GM18907 (cell line): ENCODE results near the gene TBC1D9.
A peak's percentile ranks its signal among the peaks of the same experiment; 100 is the strongest.

Experiments
- ATAC-seq: cut with Tn5 transposase; IDR thresholded peaks from one replicate; pipeline ENCODE4 v1.9.1; 2021; ENCODE audit warnings: mild to moderate bottlenecking, moderate library complexity; ENCODE audit not compliant: unreplicated experiment

The TBC1D9 gene

DNA sequence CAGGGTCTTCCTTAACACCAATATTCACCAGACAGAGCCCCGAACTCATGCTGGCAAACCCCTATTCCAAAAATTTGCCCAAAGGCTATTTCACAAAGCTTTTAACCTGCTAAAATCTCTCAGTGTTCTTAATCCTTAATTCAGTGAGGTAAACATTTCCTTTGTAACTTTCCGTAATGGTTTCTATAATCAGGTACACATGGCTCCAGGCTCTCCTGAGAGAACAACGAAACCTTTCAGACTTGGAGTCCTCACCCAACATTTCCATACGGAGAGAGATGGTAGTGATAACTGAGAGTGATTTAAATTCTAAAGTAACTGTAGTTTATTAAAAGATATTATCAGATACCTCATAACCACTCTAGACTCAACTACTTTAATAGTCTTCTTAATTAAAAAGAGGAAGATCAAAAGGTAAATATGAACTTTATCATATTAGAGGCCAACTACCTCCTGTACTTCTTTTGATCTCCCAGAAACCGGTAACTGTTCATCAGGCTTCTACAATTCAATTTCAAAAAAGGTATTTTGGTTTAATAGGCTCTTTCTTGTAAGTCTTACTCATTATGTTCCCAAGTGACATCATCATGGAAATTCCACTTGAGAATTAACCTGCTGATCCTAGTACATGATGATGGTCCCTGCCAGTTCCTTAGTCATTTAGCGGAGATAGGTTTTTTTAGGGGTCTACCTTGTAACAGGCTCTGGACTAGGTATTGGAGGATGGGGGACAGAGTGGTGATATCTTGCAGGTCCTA, 96.1 kb downstream of the TBC1D9 start:
- no peak for ATAC-seq

- no peak for ATAC-seq
Observed at GRCh38 chr4:140654495-140654814, 101.7 kb downstream of the TBC1D9 start.

DNA sequence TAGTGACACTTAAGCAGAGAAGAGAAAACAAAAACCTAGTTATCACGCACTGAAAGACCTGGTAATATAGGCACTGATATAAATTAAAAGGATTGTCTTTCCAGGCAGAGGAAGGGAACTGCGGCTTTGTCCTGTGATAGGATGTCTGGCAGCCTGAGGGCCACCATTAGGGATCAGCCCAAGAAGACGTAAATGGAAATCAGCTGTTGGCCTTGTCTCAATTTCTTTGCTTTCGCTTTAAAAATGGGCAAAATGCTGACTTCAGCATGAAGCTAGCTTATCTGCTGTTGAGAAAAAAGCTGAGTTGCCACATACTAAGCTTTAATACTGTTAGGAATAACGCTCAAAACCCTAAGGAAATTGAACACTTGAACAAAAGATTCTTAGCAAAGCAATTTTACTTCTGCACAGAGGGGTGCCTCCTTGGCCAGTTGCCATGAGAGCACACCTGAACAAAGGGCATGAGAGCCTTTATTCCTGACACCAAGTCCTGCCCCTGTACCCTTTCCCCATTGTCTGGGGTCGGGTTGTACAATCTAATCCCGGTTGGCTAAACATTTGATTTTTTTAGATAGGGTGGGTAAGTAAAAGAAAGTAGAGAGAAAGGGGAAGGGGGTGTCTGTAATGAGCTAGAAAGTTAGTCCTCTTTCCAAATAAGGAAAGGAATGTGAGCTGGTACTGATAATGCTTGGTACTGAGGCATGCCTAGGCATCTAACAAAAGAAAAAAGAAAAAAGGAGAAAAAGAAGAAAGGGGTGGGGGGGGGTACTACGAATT, 102.3 kb downstream of the TBC1D9 start:
- ATAC-seq, result no peak

GRCh38 chr4:140652601-140653000, 103.6 kb downstream of the TBC1D9 start:
- no peak for ATAC-seq

DNA sequence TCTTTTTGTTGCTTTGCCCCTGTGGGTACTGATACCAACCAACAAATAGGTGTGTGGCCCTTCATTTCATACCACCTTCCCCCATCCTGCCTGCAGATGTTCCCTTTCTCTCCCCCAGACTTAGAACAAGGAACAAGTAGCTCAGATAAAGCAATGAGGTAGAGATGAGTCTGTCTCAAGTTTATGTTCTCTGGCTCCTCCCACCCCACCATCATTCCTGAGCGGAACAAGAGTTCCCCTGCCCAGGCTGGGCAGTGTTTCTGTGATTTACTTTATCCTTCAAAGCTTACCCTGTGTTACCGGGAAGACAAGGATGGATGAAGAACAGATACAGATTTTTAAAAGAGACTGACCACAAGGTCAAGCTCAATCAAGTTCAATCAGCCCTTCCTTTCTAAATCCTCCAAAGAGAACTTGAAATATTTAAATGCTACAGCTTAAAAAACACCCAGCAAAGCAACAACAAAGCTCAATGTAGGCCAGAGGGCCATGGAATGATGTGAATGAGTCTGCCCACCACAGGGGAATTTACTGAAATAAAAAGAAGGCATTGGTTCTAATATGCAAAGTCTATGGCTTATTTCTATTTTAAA, 107.4 kb downstream of the TBC1D9 start:
- no peak for ATAC-seq

- ATAC-seq, result no peak
Observed at GRCh38 chr4:140645614-140646412, 110.4 kb downstream of the TBC1D9 start.

DNA sequence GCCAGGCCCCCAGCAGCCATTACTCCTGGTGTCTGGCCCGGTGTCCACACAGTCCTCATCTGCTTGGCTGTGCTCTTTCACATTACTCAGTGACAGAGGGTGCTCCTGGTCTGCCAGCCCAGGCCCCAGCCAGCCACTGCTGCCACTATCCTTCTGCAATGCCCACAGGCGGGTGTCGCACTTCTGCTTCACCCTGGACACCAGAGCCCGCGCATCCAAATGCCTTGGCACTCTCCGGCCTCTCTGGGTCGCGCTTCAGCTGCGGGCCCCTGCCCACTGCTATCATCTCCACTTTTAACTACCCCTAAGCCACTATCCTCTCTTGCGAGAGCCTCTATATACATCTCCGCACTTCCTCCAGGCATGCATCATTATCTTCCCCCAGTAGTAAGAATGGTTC, 111.0 kb downstream of the TBC1D9 start:
- ATAC-seq, result no peak

DNA sequence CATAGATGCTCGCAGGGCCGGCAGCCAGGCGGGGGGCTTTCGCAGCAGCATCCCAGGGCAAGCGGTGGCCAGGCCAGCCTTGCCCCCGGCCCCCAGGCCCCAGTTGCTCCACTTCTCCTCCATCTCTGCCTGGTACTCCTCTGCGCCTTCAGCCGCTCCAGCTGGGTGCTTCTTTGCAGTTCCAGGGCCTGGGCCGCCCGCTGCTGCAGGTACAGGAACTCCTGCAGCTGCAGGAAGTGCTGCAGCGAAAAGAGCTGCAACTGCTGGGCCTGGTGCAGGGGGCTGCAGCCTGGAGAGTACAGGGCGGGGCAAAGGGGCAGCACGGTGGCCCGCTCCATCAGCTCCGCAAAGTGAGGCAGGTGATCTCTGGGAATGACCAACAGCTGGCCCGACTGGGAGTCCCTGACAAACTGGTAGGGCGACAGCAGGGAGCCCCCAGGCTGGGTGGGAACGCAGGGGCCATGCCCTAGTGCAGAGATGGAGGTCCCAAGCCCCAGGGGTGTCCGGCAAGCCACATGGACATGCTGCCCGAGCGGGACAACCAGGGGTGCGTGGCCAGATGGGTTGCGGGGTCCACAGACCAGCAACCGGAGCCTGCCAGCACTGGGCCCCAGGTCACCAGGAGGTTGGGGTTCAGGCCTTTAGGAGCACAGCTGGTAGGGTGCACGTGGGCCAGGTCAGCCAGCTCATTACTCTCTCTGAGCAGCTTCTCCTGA, 111.6 kb downstream of the TBC1D9 start:
- ATAC-seq, result no peak

GRCh38 chr4:140643571-140644055, 112.6 kb downstream of the TBC1D9 start:
- no peak for ATAC-seq

GRCh38 chr4:140642674-140643437, 113.3 kb downstream of the TBC1D9 start:
- ATAC-seq, result no peak

DNA sequence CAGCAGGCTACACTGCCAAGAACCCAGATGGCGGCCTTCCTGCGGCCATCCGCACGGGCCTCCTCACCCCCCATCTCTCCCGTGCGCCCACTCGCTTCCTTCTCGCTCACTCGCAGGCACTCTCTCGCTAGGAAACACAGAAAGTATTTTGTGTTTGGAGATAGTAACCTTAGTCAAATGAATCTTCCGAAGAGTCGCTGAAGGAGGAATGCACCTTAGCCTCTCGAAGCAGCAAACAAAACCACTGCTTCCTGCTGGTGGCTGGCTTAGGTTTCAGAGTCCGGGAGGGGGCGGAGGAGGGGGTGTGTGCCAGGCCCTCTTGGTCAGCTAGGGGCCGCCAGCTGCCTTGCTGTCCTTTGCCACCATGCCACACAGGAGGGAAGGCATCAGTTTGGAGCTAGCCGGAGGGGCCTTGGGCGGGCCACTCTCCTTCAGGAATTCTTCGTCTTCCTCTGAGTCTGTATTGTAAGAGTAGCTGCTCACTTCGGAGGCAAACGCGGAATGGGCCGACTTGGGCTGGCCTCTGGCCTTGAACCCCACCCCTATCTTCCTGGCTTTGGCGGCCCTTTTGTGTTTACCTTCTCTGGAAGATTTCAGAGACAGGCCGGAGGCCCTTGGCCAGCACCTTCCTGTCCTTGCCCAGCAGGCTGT, 114.3 kb downstream of the TBC1D9 start:
- ATAC-seq, result no peak

DNA sequence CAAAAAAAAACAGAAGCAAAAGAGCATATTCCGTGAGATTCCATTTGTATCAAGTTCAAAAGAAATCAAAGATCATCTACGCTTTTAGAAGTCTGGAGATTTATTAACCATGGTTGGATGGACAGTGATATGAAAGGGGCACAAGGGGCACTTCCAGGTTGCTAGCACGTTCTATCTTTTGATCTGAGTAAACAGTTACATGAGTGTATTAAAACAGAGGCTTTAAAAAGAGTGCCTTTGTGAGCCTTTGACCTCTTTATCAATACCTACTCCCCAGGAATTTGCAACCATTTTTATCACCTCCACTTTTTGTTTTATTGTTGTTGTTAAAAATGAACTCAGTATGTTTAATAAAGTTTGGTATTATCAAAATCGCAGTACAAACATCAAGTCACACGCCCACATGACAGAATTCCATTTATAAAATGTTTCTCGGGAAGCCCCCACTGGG, 115.1 kb downstream of the TBC1D9 start:
- no peak for ATAC-seq

DNA sequence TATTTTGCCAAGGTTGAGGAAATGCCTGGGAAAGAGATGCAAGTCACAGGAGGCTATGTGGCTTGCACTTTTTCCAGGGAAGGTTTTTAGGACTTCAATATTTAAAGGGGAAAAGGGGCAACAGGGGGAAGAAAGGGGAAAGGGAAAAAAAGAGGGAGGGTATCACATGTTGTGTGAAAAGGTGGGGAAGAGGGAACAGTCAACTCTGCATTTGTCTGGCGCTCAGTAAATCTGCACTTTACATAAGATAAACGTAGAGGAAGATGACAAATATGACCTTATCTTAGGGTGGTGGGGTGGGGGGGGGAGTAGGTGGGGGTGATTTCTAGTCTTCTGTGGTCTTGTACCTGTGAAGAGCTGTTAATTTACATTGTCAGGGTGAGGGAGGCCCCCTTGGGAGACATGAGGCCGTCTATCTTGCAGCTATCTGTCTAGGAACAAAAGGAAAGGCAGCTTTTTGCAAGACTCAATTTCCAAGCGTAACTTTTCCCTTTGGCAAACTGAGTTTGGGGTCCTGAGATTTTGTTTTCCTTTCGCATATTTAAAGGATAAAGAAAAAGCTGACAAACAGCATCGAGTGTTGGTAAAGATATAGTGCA, 115.9 kb downstream of the TBC1D9 start:
- ATAC-seq, result no peak

- ATAC-seq, result no peak
Observed at GRCh38 chr4:140639066-140639465, 117.1 kb downstream of the TBC1D9 start.

DNA sequence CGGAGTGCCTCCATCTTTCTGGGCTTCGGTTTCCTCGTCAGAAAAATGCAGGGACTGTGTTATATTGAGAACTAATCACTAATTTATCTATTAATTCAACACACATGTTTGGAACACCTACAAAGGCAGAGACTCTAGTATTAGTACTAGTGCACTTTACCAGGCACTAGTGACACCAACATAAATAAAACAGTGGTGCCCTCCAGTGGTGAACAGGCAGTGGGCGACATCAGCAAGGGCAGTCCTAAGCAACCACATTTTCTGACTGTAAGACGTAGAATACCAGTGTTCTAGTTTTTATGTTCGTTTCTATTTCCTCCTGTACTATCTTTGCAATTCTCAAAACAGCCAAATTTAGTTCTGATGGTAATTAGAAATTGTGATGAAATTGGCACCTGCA, 118.3 kb downstream of the TBC1D9 start:
- peak; percentile 71 for ATAC-seq

DNA sequence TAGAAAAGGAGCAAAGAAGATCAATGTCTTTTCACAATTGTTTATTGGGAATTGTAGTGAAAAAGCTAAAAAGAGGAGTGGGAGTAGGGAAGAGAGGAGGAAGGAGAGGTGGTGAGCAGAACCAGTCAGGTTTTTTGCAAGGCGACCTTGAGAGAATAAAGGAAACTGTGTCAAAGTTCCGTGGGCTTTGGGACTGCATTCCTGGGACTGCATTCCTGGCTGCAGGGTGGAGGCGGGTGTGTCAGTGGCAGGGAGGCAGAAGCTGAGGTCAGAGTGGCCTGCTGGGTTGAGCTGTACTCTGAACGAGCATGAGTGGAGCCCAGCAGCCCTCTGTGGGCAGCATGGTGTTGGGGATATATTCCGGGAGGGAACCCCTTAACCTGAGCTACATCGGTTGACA, 120.6 kb downstream of the TBC1D9 start:
- ATAC-seq, result no peak

DNA sequence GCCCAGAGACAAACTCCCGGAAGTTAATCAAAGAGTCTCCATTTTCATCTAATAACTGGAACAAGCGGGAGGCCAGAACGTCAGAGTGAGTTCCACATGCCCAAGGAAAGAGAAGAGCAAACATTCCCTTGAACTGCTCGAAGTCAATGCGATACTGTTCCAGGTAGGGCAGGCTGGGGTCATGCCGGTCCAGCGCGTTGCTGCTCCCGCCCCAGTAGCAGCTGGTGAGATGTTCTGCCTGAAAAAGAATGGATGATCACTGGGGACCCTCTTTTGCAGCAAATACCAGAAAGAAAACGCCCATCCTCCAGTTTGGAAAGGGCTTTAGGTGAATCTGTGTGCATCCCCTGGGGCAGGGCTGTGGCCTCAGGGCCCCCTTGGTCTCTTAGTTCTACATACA, 122.2 kb downstream of the TBC1D9 start:
- ATAC-seq, result no peak

GRCh38 chr4:140633124-140633523, 123.1 kb downstream of the TBC1D9 start:
- ATAC-seq, result no peak

DNA sequence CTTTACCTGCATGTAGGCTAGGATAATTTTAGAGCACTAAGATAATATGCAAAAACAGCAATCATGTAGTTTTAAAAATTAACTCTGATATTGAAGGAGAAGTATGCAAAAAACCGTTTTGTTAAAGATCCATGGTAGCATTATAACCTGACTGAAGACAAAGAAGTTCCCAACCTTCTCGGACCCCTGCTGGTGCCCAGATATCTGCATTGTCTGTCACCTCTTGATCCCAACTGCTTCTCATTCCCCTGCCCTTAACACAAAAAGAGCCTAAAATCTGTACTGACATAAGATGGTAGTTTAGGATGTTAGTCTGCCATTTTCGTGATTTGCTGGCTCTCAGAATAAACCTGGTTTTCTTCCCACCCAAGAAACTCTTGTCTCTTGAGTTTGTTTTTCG, 125.9 kb downstream of the TBC1D9 start:
- no peak for ATAC-seq
